ENCODE measurements around the gene QRICH2. TPM values are rescaled to one million over a fixed set of nuclear protein-coding genes. Genes with fewer than 3 reads are reported as not detected.
A peak's percentile ranks its signal among the peaks of the same experiment; 100 is the strongest.

The QRICH2 gene
- total and polyA plus RNA-seq, 2 experiments from 2014 or later, result 5.0 to 6.8 TPM

DNA sequence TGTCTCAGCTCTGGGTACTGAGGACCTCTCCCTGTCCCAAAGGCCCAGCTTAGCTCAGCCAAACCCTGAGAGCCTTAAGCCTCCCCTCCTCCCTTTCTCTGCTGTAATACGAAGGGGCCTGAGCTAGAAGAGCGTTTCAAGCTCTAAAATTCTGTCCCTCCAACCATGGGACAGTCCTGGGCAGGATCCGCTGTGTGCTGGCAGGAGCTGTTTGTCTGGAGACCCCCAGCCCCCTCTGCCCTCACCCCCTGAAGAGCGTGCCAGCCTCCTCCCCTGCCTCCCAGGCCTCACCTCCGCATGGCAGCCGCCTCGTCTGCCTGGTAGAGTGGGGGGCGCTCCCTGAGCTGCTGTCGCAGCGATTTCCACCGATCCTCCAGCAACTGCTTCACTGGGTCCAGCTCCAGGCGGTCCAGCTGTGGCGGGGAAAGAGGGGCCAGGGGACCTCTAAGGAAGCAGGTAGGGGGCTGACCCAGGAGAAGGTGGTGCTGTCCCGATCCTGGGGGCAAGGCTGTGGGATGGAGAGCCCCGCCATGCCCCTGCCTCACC, 28.3 kb downstream of the QRICH2 start:
- TF ChIP-seq, protein P1, sequence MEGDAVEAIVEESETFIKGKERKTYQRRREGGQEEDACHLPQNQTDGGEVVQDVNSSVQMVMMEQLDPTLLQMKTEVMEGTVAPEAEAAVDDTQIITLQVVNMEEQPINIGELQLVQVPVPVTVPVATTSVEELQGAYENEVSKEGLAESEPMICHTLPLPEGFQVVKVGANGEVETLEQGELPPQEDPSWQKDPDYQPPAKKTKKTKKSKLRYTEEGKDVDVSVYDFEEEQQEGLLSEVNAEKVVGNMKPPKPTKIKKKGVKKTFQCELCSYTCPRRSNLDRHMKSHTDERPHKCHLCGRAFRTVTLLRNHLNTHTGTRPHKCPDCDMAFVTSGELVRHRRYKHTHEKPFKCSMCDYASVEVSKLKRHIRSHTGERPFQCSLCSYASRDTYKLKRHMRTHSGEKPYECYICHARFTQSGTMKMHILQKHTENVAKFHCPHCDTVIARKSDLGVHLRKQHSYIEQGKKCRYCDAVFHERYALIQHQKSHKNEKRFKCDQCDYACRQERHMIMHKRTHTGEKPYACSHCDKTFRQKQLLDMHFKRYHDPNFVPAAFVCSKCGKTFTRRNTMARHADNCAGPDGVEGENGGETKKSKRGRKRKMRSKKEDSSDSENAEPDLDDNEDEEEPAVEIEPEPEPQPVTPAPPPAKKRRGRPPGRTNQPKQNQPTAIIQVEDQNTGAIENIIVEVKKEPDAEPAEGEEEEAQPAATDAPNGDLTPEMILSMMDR (IDR thresholded peaks at IDR 0.05; ENCODE audit: low read depth, low read length), result no peak
- Histone ChIP-seq H3K36me3 (no peaks in the 10 kb centered on the region), H3K4me1 (ENCODE audit: low read depth) (peaks cover 3% of the 10 kb centered on the region), H3K27me3 (no peaks in the 10 kb centered on the region), H3K9me3 (ENCODE audit: low read depth) (no peaks in the 10 kb centered on the region), H3K4me3 (no peak overlapping the region), H3K27ac (no peak overlapping the region)
- DNase-seq (ENCODE audit: low read depth in 1 of 2, low spot score in 1 of 2), result no peak

DNA sequence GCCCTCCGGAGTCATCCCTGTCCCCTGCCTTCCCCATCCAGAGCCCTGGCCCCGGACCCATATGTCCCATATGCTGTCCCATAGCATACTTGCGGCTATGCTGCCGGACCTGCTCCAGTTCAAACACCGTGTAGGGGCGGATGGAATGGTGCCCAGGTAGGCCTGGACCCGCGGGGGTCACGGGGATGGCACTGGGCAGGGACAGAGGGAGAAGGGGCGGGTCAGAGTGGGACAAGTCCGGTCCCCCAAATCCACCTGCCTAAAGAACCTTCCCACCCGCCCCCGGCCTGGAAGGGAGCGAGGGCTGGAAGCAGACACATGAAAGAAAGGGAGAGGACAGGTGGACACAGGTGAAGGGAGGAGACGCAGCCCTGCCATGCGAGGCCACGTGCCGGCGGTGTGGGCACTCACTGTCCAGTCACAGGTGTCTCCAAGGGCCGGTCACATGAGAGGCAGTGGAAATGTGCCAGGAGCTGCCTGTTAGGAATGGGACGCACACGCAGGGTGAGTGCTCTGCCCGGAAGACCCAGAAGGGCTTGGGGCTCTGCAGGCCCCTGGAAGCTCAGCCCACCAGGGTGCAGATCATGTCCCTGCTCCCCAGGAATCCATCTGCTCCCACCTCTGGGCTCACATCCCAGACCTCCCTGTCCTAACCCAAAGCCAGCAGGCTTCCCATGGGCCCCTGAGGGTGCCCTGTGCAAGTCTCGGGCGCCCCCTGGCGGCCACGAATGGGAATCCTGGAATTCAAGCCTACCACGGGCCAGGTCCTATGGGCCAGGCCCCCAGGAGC, 28.9 kb downstream of the QRICH2 start:
- peaks cover 3% of the 10 kb centered on the region for H3K4me1 ChIP-seq (ENCODE audit: low read depth)
- peak; percentile 82 to 89 for DNase-seq (ENCODE audit: low read depth in 1 of 2, low spot score in 1 of 2)
- no peaks in the 10 kb centered on the region for H3K36me3 ChIP-seq
- TF ChIP-seq, protein P1 (IDR thresholded peaks at IDR 0.05; ENCODE audit: low read depth, low read length), result peak; percentile 92
- H3K27me3 ChIP-seq, result no peaks in the 10 kb centered on the region
- no peak overlapping the region for H3K27ac ChIP-seq
- H3K9me3 ChIP-seq (ENCODE audit: low read depth), result no peaks in the 10 kb centered on the region
- no peak overlapping the region for H3K4me3 ChIP-seq

DNA sequence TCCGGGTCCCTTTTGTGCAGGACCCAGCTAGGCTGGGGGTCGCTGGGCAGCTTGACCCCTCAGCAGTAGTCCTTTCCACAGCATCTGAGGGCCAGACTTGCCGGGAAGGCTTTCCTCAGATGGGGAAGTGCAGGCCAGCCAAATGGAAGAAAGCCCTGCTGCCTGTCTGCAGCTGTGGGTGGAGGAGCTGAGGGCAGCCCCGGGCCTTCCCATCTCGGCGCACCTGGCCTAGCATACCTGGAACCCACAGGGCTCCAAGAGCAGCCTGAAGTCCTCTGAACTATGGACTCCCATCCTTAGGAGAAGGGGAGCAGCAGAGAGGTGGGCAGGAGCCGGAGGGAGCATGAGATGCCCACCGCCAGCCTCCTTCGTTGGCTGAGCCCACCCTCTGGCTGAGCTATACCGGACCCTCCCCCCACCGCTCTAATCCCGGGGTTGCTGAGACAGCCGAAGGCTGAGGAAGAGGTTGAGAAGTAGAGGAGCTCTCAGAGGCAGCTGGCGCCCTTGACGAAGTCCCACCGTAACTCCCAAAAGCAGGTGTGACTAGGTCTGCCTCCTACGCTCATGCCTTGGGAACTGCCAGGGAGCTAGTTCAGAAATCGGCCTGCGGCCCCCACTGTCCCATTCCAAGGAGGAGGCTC, 29.7 kb downstream of the QRICH2 start:
- Histone ChIP-seq H3K27me3 (no peaks in the 10 kb centered on the region), H3K4me3 (no peak overlapping the region), H3K27ac (no peak overlapping the region), H3K4me1 (ENCODE audit: low read depth) (peaks cover 3% of the 10 kb centered on the region), H3K9me3 (ENCODE audit: low read depth) (no peaks in the 10 kb centered on the region), H3K36me3 (no peaks in the 10 kb centered on the region)
- no peak for DNase-seq (ENCODE audit: low read depth in 1 of 2, low spot score in 1 of 2)
- TF ChIP-seq, protein P1 (IDR thresholded peaks at IDR 0.05; ENCODE audit: low read depth, low read length), result no peak

DNA sequence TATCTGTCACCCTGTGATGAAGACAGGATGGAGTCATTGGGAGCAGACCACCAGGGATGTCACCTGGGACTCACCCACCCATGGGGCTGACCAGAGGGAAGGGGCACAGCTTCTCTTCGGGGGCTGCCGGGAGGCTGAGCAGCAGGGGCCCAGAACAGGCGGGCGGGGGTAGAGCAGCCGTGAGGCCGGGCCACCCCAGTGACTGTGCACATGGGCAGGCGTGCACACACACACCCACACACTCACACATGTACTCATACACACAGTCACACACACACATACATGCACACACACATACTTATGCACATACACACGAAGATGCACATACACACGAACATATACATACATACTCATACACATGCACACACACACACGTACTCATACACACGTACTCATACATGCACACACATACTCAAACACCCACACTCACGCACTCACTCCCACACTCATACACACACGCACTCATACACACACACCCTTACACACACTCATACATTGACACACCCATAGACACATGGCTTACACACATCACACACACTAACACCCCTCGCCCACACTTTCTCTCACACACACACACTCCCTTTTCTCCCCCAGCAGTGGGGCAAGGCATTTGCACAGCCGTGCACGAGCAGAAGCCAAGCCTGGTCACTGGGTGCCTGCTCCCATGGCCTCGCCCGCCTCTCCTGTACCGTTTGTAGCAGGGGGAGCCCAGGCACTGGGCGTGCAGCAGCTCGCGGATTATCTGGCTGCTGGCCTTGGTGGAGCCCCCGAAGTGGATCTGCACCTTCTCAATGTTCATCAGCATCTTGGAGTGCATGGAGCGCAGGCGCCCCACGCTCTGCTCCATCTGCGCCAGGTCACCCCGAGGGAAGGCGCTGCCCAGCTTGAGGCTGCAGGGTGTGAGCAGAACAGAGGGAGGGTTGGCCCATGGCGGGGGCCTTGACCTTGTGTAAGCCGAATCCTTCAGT, 30.5 kb downstream of the QRICH2 start:
- H3K27me3 ChIP-seq, result no peaks in the 10 kb centered on the region
- H3K36me3 ChIP-seq, result no peaks in the 10 kb centered on the region
- TF ChIP-seq, protein P1 (IDR thresholded peaks at IDR 0.05; ENCODE audit: low read depth, low read length), result no peak
- peaks cover 5% of the 10 kb centered on the region for H3K4me1 ChIP-seq (ENCODE audit: low read depth)
- no peak overlapping the region for H3K27ac ChIP-seq
- no peaks in the 10 kb centered on the region for H3K9me3 ChIP-seq (ENCODE audit: low read depth)
- DNase-seq (ENCODE audit: low read depth in 1 of 2, low spot score in 1 of 2), result no peak
- H3K4me3 ChIP-seq, result no peak overlapping the region
